Nephron progenitor cell (in vitro differentiated cells): ENCODE results near the gene MROH8.

ENCODE experiments used
- DNase-seq: peaks from one replicate; pipeline ENCODE4 v3.0.0; 2021
- H3K27ac Mint-ChIP-seq: 2 replicates; pipeline ENCODE4 v1.8.0; 2021; ENCODE audit warnings: mild to moderate bottlenecking, moderate library complexity, mixed read lengths
- H3K27me3 Mint-ChIP-seq: 2 replicates; pipeline ENCODE4 v1.8.0; 2021; ENCODE audit warnings: mild to moderate bottlenecking, low read depth, mixed read lengths; ENCODE audit not compliant: poor library complexity
- H3K36me3 Mint-ChIP-seq: 2 replicates; pipeline ENCODE4 v1.8.0; 2021; ENCODE audit warnings: low read depth, mixed read lengths
- H3K4me1 Mint-ChIP-seq: 2 replicates; pipeline ENCODE4 v1.8.0; 2021; ENCODE audit warnings: mixed read lengths
- H3K4me3 Mint-ChIP-seq: 2 replicates; pipeline ENCODE4 v1.8.0; 2021; ENCODE audit warnings: mild to moderate bottlenecking, moderate library complexity, mixed read lengths
- H3K9me3 Mint-ChIP-seq: 2 replicates; pipeline ENCODE4 v1.8.0; 2021; ENCODE audit warnings: mild to moderate bottlenecking, moderate library complexity, mixed read lengths
- CTCF ChIP-seq: fragments of 200-600 bp; sonication (generic); IDR thresholded peaks from 2 replicates; pipeline ENCODE4 v1.5.0; 2021; ENCODE audit warnings: antibody characterized with exemption

MROH8 gene

GRCh38 chr20:37209661-37210314 is 30.4 kb upstream of the MROH8 start:
- H3K4me3 Mint-ChIP-seq = no peak overlapping the region
- peaks cover 65% of the 10 kb centered on the region for H3K36me3 Mint-ChIP-seq
- H3K27ac Mint-ChIP-seq = no peak overlapping the region

GRCh38 chr20:37209193-37209592 is 29.8 kb upstream of the MROH8 start:
- no peak for DNase-seq
- Mint-ChIP-seq H3K4me3 (no peak overlapping the region), H3K27me3 (no peaks in the 10 kb centered on the region), H3K36me3 (peaks cover 65% of the 10 kb centered on the region), H3K4me1 (no peaks in the 10 kb centered on the region), H3K9me3 (no peaks in the 10 kb centered on the region), H3K27ac (no peak overlapping the region)
- no peak for TF ChIP-seq CTCF

More at GRCh38 chr20:37209661-37210314, 30.4 kb upstream of the MROH8 start:
- H3K27me3 Mint-ChIP-seq = no peaks in the 10 kb centered on the region
- no peaks in the 10 kb centered on the region for H3K9me3 Mint-ChIP-seq
- no peak for DNase-seq
- no peaks in the 10 kb centered on the region for H3K4me1 Mint-ChIP-seq
- no peak for TF ChIP-seq CTCF

- Mint-ChIP-seq H3K27ac (no peak overlapping the region), H3K27me3 (no peaks in the 10 kb centered on the region), H3K4me1 (no peaks in the 10 kb centered on the region), H3K9me3 (no peaks in the 10 kb centered on the region), H3K4me3 (no peak overlapping the region), H3K36me3 (peaks cover 59% of the 10 kb centered on the region)
- no peak for TF ChIP-seq CTCF
- DNase-seq = no peak
These were observed 27.8 kb upstream of the MROH8 start for GRCh38 chr20:37207171-37207570.

GRCh38 chr20:37205794-37206193 is 26.4 kb upstream of the MROH8 start:
- DNase-seq = no peak
- Mint-ChIP-seq H3K27me3 (no peaks in the 10 kb centered on the region), H3K4me3 (no peak overlapping the region), H3K9me3 (no peaks in the 10 kb centered on the region), H3K4me1 (no peaks in the 10 kb centered on the region), H3K36me3 (peaks cover 62% of the 10 kb centered on the region), H3K27ac (peak overlapping the region; percentile 40)
- no peak for TF ChIP-seq CTCF

GRCh38 chr20:37205130-37205529 is 25.8 kb upstream of the MROH8 start:
- H3K4me1 Mint-ChIP-seq = no peaks in the 10 kb centered on the region
- TF ChIP-seq CTCF = no peak
- no peaks in the 10 kb centered on the region for H3K9me3 Mint-ChIP-seq
- H3K4me3 Mint-ChIP-seq = no peak overlapping the region
- H3K27ac Mint-ChIP-seq = no peak overlapping the region
- DNase-seq = no peak
- no peaks in the 10 kb centered on the region for H3K27me3 Mint-ChIP-seq
- H3K36me3 Mint-ChIP-seq = peaks cover 68% of the 10 kb centered on the region

GRCh38 chr20:37204056-37204455 is 24.7 kb upstream of the MROH8 start:
- no peak for TF ChIP-seq CTCF
- no peak overlapping the region for H3K27ac Mint-ChIP-seq
- DNase-seq = no peak
- H3K4me3 Mint-ChIP-seq = no peak overlapping the region
- peaks cover 66% of the 10 kb centered on the region for H3K36me3 Mint-ChIP-seq
- H3K9me3 Mint-ChIP-seq = no peaks in the 10 kb centered on the region
- H3K4me1 Mint-ChIP-seq = no peaks in the 10 kb centered on the region
- no peaks in the 10 kb centered on the region for H3K27me3 Mint-ChIP-seq
